ENCODE results near the gene SMG6.

DNA sequence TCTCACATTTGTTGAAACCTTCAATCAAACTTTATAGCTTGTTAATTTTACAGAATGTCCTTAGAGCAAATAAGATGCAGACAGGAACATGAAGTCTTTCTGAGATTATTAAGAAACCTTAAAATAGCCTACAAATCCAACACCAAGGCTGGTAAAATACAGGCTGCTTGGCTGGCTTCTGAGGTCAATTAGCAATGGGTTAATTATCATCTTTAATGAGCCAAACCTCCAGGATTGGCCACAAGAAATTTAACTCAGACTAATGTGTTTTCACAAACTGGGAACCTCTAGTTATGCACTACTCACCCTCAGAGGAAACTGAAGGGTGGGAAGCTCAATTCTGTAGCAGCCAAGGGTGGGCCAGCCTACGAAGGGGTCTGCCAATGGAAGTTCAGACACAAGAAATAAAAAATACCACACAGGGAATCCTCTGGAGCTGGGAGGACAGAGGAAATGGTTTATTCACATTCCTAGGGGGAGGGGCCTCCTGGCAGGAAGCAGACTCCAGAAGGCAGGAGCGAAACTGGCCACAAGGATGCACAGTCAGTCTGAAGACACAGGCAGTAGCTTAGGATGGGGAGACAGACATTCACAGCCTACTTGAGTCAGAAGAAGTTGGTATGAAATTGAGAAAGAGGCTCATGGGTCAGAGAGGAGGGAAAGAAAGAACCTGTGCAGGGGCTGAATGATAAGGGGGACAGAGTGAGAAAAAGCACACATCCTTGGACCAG is 212.6 kb downstream of the SMG6 start:
- TF ChIP-seq, protein P1, sequence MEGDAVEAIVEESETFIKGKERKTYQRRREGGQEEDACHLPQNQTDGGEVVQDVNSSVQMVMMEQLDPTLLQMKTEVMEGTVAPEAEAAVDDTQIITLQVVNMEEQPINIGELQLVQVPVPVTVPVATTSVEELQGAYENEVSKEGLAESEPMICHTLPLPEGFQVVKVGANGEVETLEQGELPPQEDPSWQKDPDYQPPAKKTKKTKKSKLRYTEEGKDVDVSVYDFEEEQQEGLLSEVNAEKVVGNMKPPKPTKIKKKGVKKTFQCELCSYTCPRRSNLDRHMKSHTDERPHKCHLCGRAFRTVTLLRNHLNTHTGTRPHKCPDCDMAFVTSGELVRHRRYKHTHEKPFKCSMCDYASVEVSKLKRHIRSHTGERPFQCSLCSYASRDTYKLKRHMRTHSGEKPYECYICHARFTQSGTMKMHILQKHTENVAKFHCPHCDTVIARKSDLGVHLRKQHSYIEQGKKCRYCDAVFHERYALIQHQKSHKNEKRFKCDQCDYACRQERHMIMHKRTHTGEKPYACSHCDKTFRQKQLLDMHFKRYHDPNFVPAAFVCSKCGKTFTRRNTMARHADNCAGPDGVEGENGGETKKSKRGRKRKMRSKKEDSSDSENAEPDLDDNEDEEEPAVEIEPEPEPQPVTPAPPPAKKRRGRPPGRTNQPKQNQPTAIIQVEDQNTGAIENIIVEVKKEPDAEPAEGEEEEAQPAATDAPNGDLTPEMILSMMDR (IDR thresholded peaks at IDR 0.05): no peak
- TF ChIP-seq EZH2 (IDR thresholded peaks at IDR 0.05; ENCODE audit: borderline replicate concordance, insufficient read depth, low read depth, low read length, poor library complexity, severe bottlenecking): no peak

Data from B cell (primary cell).